H54 (cell line): ENCODE data around the gene EPHB1.

ENCODE experiments used
- DNase-seq: peaks from one replicate; pipeline ENCODE4 v3.0.0; 2011; ENCODE audit warnings: low spot score, mixed read lengths; ENCODE audit not compliant: insufficient read length
- FAIRE-seq: peaks from 3 replicates; lab custom pipeline; 2011; peaks lifted over from hg19 to GRCh38; lab: Jason Lieb, UNC
- POLR2A ChIP-seq: IDR thresholded peaks from 2 replicates; pipeline ENCODE4 v1.6.1; 2011; ENCODE audit warnings: low read depth, mild to moderate bottlenecking, low read length

The EPHB1 gene

GRCh38 chr3:135125171-135125801 lies 330.2 kb downstream of the EPHB1 start:
- no peak for TF ChIP-seq POLR2A
- peak; percentile 4 for DNase-seq
- FAIRE-seq, result peak; percentile 33

GRCh38 chr3:135127946-135128470 lies 332.9 kb downstream of the EPHB1 start:
- TF ChIP-seq POLR2A, result no peak
- no peak for DNase-seq
- no peak for FAIRE-seq

- no peak for FAIRE-seq
- no peak for DNase-seq
- no peak for TF ChIP-seq POLR2A
These were observed 333.8 kb downstream of the EPHB1 start for GRCh38 chr3:135128818-135129217.

- FAIRE-seq (no peak), DNase-seq (no peak)
- no peak for TF ChIP-seq POLR2A
These were observed 336.2 kb downstream of the EPHB1 start for GRCh38 chr3:135131290-135131689.

GRCh38 chr3:135133905-135134683 lies 339.0 kb downstream of the EPHB1 start:
- no peak for TF ChIP-seq POLR2A
- no peak for DNase-seq
- FAIRE-seq, result no peak

GRCh38 chr3:135134684-135135075 lies 339.6 kb downstream of the EPHB1 start:
- DNase-seq, result no peak
- FAIRE-seq, result no peak
- no peak for TF ChIP-seq POLR2A

GRCh38 chr3:135135445-135135844 lies 340.4 kb downstream of the EPHB1 start:
- no peak for TF ChIP-seq POLR2A
- DNase-seq (no peak), FAIRE-seq (no peak)

- TF ChIP-seq POLR2A, result no peak
- FAIRE-seq (no peak), DNase-seq (no peak)
These were observed 341.5 kb downstream of the EPHB1 start for GRCh38 chr3:135136361-135137100.

- DNase-seq (no peak), FAIRE-seq (no peak)
These were observed 342.2 kb downstream of the EPHB1 start for GRCh38 chr3:135137296-135137695.

GRCh38 chr3:135138776-135139175 lies 343.7 kb downstream of the EPHB1 start:
- DNase-seq (no peak), FAIRE-seq (no peak)
- TF ChIP-seq POLR2A, result no peak

More at GRCh38 chr3:135137296-135137695, 342.2 kb downstream of the EPHB1 start:
- TF ChIP-seq POLR2A, result no peak

GRCh38 chr3:135140591-135140990 lies 345.5 kb downstream of the EPHB1 start:
- TF ChIP-seq POLR2A, result no peak
- FAIRE-seq, result no peak

GRCh38 chr3:135141160-135141559 lies 346.1 kb downstream of the EPHB1 start:
- DNase-seq (no peak), FAIRE-seq (no peak)
- TF ChIP-seq POLR2A, result no peak

More at GRCh38 chr3:135140591-135140990, 345.5 kb downstream of the EPHB1 start:
- no peak for DNase-seq

- no peak for FAIRE-seq
- DNase-seq, result no peak
- TF ChIP-seq POLR2A, result no peak
These were observed 346.6 kb downstream of the EPHB1 start for GRCh38 chr3:135141672-135142071.

- no peak for FAIRE-seq
- TF ChIP-seq POLR2A, result no peak
- no peak for DNase-seq
These were observed 347.5 kb downstream of the EPHB1 start for GRCh38 chr3:135142530-135142929.
